ENCODE results near the gene IGLL5.
A peak's percentile ranks its signal among the peaks of the same experiment; 100 is the strongest.

The IGLL5 gene

DNA sequence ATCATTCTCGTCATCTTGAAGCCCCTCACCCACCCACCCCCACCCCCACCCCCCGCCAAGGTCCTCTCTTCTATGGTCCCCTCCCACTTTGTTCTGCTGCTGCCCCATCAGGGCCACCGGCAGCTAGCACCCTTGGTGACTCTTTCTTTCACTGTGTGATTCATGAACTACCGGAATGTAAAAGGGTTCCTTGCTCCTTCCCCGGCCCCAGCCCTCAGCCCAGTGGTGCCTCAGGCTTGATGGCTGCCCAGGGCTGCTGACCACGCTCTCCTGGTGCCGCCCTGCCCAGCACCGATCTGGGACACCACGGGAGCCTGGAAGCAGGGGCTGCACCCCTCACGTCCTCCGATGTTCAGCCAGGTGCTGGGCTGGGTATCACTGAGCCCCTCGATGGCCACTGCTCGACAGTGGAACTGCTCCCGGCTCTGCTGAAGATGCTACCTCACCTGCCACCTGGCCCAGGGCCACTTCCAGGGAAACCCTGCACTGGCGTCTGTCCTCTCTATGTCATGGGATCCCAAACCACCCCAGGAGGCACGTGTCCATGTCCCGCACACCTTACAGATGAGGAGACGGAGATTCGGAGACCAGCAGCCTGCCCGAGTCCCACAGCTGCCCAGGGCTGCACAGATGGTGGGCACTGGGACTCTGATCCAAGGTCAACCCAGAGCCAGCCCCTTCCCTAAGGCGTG is 39.7 kb downstream of the IGLL5 start:
- H3K4me3 ChIP-seq (ENCODE audit: low read length): no peak overlapping the region
- TF ChIP-seq, protein P1, sequence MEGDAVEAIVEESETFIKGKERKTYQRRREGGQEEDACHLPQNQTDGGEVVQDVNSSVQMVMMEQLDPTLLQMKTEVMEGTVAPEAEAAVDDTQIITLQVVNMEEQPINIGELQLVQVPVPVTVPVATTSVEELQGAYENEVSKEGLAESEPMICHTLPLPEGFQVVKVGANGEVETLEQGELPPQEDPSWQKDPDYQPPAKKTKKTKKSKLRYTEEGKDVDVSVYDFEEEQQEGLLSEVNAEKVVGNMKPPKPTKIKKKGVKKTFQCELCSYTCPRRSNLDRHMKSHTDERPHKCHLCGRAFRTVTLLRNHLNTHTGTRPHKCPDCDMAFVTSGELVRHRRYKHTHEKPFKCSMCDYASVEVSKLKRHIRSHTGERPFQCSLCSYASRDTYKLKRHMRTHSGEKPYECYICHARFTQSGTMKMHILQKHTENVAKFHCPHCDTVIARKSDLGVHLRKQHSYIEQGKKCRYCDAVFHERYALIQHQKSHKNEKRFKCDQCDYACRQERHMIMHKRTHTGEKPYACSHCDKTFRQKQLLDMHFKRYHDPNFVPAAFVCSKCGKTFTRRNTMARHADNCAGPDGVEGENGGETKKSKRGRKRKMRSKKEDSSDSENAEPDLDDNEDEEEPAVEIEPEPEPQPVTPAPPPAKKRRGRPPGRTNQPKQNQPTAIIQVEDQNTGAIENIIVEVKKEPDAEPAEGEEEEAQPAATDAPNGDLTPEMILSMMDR (conservative IDR thresholded peaks at IDR 0.05; ENCODE audit: low read length): no peak

DNA sequence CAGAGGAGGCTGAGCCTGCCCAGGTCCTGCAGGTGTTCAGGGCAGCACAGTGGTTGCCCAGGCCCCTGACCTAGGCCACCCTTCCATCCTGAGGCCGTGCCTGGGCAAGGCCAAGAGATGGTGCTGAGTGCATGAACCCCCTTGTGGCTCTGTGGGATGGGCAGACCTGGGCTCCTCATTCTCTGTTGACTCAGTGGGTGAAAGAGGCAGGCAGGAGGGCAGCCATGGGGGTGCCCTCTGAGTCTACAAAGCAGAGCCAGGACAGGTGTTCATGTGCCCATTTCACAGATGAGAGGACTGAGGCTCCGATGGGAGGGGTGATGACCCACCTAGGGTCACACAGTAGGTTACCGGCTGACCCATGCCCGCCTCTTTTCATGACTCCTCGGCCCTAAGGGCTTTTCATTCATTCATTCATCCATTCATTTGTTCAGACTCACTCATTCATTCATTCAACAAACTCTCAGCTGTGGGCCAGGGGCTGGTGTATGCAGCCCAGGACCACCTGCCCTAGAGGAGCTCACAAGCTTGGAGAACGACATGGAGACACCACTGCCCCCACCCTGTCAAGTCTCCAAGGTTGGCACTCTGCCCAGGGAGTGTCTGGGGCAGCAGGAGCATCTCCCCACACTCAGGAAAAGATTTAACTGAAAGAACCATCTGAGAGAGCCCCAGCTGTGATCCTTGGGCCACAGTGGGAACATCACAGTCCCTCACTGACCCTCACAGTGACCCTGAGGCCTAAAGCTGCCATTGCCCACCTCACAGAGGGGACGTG is 40.5 kb downstream of the IGLL5 start:
- no peak for DNase-seq (ENCODE audit: low read depth)
- H3K4me3 ChIP-seq (ENCODE audit: low read length): no peak overlapping the region
- TF ChIP-seq, protein P1 (conservative IDR thresholded peaks at IDR 0.05; ENCODE audit: low read length): no peak

More for the DNA sequence above, 39.7 kb downstream of the IGLL5 start:
- DNase-seq (ENCODE audit: low read depth): no peak

DNA sequence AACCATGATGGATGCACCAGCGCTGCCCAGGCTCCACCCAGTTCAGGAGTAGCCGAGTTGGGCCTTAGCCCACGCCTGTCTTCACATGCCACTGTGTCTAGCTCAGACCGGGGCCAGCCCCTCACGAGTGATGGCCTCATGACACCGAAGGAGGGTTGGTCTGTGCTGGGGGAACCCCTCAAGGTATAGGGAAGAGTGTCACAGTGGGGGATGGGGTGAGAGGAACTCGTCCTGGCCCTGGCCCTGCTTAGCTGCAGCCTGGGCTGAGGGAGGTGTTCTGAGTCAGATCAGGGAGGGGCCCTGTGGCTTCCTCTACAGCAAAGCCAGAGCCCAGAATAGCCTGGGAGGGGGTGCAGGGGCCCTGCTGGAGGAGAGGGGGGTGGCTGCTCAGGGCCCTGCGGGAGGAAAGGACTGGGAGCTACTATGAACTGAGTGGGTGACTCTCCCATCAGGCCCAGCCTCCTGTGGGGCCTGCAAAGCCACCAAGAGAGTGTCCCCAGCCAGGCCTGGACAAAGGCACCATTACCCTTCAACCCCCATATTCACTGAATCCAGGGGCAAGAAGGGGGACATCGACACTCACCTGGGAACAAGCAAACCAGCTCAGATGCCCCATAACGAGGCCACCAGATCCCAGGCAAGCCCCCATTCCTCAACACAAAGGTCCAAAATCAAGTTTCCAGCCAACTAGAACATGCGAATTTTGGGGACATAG is 41.2 kb downstream of the IGLL5 start:
- no peak overlapping the region for H3K4me3 ChIP-seq (ENCODE audit: low read length)
- peak; percentile 23 for DNase-seq (ENCODE audit: low read depth)

DNA sequence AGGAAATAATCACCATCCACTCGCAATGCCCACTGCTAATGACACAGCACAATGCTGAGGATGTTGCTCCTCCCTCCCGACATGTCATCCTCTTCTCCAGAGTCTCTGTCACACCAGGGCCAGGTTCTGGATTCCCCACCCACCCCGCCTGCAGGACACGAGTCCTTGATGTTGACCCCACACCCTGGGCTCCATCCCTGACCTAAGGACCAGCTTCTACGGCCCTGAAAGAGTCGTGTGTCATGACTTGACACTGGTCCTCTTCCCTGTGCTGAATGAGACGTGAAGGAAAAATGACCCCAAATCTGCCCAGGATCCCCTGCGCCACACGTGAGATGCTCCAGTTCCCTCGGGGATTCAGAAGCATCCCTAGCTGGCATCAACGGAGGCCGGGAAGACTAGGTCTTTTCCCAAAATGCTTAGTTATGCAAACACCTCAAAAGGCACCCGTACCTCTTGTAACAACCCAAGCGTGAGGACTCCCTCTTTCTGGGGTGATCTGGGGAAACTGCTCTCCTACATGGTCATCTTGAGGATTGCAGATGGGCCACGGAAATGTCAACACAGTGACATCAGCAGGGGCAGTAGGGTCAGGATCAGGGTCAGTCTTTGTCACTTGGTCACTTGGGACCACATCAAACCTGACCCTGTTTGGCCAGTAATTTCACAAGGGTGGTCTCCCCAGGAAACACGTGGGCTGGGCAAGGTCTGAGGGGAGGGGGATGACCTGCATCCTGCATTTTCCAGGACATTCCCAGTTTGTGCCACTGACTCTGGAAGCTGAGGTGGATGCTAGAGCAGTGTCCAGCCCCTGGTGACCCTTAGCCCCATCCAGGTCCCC is 42.0 kb downstream of the IGLL5 start:
- DNase-seq (ENCODE audit: low read depth): no peak

More for the DNA sequence above, 41.2 kb downstream of the IGLL5 start:
- TF ChIP-seq, protein P1 (conservative IDR thresholded peaks at IDR 0.05; ENCODE audit: low read length): no peak

DNA sequence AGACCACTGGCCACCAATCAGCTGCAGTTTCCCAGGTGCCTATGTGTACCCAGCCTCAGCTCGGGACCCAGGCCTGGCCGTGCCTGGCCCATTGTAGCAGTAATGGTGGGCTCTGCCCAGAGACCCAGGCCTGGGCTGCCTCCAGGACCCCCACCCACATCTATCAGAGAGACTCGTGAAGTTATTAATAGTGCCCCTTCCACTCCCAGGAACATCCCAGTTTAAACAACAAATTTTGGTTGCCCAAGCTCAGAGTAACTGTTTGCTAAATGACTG is 42.5 kb downstream of the IGLL5 start:
- TF ChIP-seq, protein P1 (conservative IDR thresholded peaks at IDR 0.05; ENCODE audit: low read length): no peak
- DNase-seq (ENCODE audit: low read depth): no peak
- H3K4me3 ChIP-seq (ENCODE audit: low read length): no peak overlapping the region

More for the DNA sequence above, 42.0 kb downstream of the IGLL5 start:
- no peak overlapping the region for H3K4me3 ChIP-seq (ENCODE audit: low read length)
- TF ChIP-seq, protein P1 (conservative IDR thresholded peaks at IDR 0.05; ENCODE audit: low read length): no peak

DNA sequence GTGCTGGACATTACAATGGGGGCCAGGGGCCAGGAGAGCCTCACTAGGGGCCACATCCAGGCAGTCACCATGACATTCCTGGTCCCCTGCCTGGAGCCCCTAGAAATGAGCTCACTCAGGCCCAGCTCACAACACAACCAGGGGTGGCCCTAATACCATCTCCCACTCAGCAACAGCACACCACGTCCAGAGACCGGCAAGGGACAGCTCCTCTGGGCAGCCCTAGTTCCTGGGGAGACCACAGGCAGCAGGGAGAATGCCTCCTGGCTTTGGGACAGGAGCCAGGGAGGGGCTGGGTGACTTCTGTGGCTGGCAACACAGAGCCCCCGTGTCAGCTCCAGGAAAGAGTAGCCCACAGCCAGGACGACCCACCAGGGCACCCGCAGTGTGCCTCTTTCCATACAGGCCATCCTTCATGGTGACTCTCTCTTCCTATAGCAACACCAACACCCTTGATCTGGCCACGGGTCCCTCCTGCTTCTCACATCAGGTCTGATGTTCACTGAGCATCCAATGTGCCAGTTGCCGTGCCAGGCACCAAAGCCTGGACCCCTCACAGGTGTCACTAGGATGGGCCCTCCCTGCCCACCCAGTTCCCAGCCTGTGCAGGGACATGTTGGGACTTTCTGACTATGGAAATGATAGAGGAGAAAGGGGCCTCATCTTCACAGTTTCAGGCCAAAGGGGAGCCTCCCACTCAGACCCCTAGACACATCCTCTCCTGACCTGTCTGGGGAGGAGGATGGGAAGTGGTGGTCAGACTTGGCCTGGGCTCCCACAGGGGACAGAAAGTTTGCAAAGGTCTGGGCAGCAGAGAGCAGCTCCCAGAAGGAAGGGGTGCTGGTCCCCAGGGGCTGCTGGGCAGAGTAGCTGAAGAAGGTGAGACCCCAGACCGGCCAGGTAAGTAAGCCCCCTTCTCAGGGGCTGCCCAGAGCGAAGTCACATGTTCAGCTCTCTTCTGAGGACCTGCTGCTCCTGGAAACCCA is 43.2 kb downstream of the IGLL5 start:
- TF ChIP-seq, protein P1 (conservative IDR thresholded peaks at IDR 0.05; ENCODE audit: low read length): no peak
- no peak overlapping the region for H3K4me3 ChIP-seq (ENCODE audit: low read length)
- DNase-seq (ENCODE audit: low read depth): no peak

Measured in AG10803 (cell line).